Upper lobe of left lung (tissue), 4 donors: Measurements from ENCODE around the gene EEF1A2.

Source experiments
- POLR2A ChIP-seq, 4 donors: fragments of 450-650 bp; IDR thresholded peaks; one replicate each; pipeline ENCODE4 v1.5.1; 2016 to 2017; ENCODE audit warnings: antibody characterized with exemption in 4 of 4, mild to moderate bottlenecking in 2 of 4
- TF ChIP-seq, protein P1 (sequence below), 6 experiments: fragments of 450-650 bp in 4 of 6; fragments of 200-600 bp in 2 of 6; sonication (generic) in 2 of 6; IDR thresholded peaks; one replicate each; pipeline ENCODE4 v1.5.1; 2016 to 2019; ENCODE audit warnings: antibody characterized with exemption in 6 of 6

- TF ChIP-seq, protein P1, sequence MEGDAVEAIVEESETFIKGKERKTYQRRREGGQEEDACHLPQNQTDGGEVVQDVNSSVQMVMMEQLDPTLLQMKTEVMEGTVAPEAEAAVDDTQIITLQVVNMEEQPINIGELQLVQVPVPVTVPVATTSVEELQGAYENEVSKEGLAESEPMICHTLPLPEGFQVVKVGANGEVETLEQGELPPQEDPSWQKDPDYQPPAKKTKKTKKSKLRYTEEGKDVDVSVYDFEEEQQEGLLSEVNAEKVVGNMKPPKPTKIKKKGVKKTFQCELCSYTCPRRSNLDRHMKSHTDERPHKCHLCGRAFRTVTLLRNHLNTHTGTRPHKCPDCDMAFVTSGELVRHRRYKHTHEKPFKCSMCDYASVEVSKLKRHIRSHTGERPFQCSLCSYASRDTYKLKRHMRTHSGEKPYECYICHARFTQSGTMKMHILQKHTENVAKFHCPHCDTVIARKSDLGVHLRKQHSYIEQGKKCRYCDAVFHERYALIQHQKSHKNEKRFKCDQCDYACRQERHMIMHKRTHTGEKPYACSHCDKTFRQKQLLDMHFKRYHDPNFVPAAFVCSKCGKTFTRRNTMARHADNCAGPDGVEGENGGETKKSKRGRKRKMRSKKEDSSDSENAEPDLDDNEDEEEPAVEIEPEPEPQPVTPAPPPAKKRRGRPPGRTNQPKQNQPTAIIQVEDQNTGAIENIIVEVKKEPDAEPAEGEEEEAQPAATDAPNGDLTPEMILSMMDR (IDR thresholded peaks at IDR 0.05): no peak
- no peak for TF ChIP-seq POLR2A (IDR thresholded peaks at IDR 0.05)
These were observed 14.1 kb downstream of the EEF1A2 start for GRCh38 chr20:63484651-63485403.
